Adrenal gland (tissue), 5 donors: Measurements from ENCODE around the gene AUTS2.

ENCODE experiments used
- POLR2A ChIP-seq, 2 donors: fragments of 450-650 bp; IDR thresholded peaks; one replicate each; pipeline ENCODE4 v1.6.1; 2017; ENCODE audit warnings: antibody characterized with exemption in 2 of 2, mild to moderate bottlenecking in 2 of 2, moderate library complexity in 1 of 2
- TF ChIP-seq, protein P1 (sequence below), 6 experiments: fragments of 450-650 bp in 4 of 6; fragments of 200-600 bp in 2 of 6; sonication (generic) in 1 of 6; IDR thresholded peaks; 1 replicate in 5 of 6; 2 replicates in 1 of 6; pipeline versions ENCODE4 v1.5.1 to v1.8.0; 2016 to 2021; ENCODE audit warnings: antibody characterized with exemption in 6 of 6, mild to moderate bottlenecking in 2 of 6, moderate library complexity in 1 of 6
- donor health status: DM: no; HTN: no; CAD: no.

DNA sequence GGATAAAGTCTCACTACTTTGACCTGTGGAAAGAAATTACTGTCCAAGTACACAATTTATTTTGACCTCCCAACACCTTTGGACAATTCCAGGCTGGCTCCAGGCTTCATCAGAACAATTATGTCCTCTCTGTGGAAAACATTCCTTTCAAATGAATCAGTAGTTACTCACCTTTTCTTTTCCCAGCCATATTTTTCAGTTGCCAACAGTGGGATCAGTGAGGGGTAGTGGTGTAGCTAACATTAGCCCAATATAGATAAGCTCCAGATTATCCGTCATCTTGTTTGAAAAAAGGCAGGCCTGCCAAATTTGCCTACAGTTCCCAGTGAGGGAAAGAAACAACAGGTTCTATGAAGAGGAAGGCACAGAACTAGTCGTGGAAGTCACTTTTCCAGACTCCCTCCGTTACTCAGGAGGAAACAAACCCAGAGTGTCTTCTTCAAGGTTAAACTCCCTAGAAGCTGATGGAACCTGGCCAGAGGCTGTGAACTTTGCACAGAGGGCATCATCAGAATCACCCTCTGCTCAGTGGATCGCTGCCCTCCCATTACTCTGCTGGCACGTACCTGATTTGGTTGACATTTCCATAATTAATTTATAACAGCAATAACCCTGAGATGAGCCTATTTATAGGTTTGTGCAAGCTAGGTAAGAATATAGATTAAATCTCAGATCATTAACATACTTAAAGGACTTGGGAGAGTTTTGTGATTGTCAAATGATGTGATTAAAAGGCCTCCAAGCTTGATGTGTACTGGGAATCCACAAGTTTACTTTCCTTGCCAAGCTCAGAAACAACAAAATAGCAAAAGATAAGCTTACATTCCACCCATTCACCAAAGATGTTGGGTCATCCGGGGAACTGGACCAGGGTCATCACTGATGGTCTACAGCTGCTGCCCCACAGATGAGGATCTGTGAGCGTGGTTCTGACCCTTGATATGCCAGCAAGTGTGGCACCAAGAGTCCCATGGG is 879.0 kb downstream of the AUTS2 start:
- TF ChIP-seq, protein P1, sequence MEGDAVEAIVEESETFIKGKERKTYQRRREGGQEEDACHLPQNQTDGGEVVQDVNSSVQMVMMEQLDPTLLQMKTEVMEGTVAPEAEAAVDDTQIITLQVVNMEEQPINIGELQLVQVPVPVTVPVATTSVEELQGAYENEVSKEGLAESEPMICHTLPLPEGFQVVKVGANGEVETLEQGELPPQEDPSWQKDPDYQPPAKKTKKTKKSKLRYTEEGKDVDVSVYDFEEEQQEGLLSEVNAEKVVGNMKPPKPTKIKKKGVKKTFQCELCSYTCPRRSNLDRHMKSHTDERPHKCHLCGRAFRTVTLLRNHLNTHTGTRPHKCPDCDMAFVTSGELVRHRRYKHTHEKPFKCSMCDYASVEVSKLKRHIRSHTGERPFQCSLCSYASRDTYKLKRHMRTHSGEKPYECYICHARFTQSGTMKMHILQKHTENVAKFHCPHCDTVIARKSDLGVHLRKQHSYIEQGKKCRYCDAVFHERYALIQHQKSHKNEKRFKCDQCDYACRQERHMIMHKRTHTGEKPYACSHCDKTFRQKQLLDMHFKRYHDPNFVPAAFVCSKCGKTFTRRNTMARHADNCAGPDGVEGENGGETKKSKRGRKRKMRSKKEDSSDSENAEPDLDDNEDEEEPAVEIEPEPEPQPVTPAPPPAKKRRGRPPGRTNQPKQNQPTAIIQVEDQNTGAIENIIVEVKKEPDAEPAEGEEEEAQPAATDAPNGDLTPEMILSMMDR (IDR thresholded peaks at IDR 0.05): no peak
- no peak for TF ChIP-seq POLR2A (IDR thresholded peaks at IDR 0.05)
